GM12878 (cell line): ENCODE data around the gene SWI5. TPM values are rescaled to one million over a fixed set of nuclear protein-coding genes. Genes with fewer than 3 reads are reported as not detected.

Source experiments
- ATAC-seq: fragments of 200-7000 bp; cut with Tn5 transposase; 3 replicates; pipeline ENCODE4 v1.9.1; 2020; ENCODE audit warnings: mild to moderate bottlenecking, moderate library complexity
- BruUV-seq: library from RNA; stranded (reverse); fragments of 400-500 nt; replicated peaks from 2 replicates; lab custom pipeline; 2021; lab: Mats Ljungman, UMichigan
- CTCF ChIA-PET: fragments of 300-600 bp; sonication (Branson Sonifier 250); formaldehyde crosslinking; extraction: SDS; loops from one replicate; lab custom pipeline; 2021; ENCODE audit warnings: inconsistent platforms; lab: Yijun Ruan, JAX
- POLR2A ChIA-PET: fragments of 350-600 bp; formaldehyde crosslinking; extraction: SDS; loops from one replicate; lab custom pipeline; 2021; ENCODE audit warnings: inconsistent platforms; lab: Charles Lee
- RAD21 ChIA-PET: fragments of 300-600 bp; sonication (Branson Sonifier 250); formaldehyde crosslinking; loops from one replicate; lab custom pipeline; 2023; ENCODE audit warnings: antibody characterized with exemption; ENCODE audit not compliant: unreplicated experiment; lab: Charles Lee
- SMC1A ChIA-PET: fragments of 300-600 bp; sonication (Branson Sonifier 250); formaldehyde crosslinking; loops from one replicate; lab custom pipeline; 2023; ENCODE audit not compliant: unreplicated experiment, uncharacterized antibody; lab: Charles Lee
- DNase-seq: peaks from one replicate; pipeline ENCODE4 v3.0.0-alpha.2; 2011; ENCODE audit warnings: low read depth, low spot score
- FAIRE-seq: peaks from 3 replicates; lab custom pipeline; 2011; peaks lifted over from hg19 to GRCh38; lab: Jason Lieb, UNC
- H2AFZ ChIP-seq: 2 replicates; pipeline ENCODE4 v1.6.0; 2011; ENCODE audit warnings: low read depth, low read length, control low read depth; ENCODE audit not compliant: control insufficient read depth
- H3K27ac ChIP-seq: 2 replicates; pipeline ENCODE4 v1.5.1; 2011; ENCODE audit warnings: control low read depth; ENCODE audit not compliant: control insufficient read depth, insufficient read depth
- H3K27me3 ChIP-seq, 2 experiments: replicated peaks in 1 of 2; 2 replicates each; pipeline versions ENCODE4 v1.6.0 to v1.6.1; 2011; ENCODE audit warnings: low read length in 1 of 2; ENCODE audit not compliant: control insufficient read depth in 2 of 2, insufficient read depth in 2 of 2
- H3K36me3 ChIP-seq, 2 experiments: 2 replicates each; pipeline ENCODE4 v1.5.1; 2011; ENCODE audit warnings: low read length in 1 of 2; ENCODE audit not compliant: control insufficient read depth in 2 of 2, insufficient read depth in 2 of 2
- H3K4me1 ChIP-seq: 2 replicates; pipeline ENCODE4 v1.6.1; 2011; ENCODE audit warnings: mild to moderate bottlenecking, low read length, moderate library complexity, mixed read lengths; ENCODE audit not compliant: control insufficient read depth, insufficient read depth
- H3K4me2 ChIP-seq: 2 replicates; pipeline ENCODE4 v1.6.0; 2011; ENCODE audit warnings: control low read depth; ENCODE audit not compliant: control insufficient read depth, insufficient read depth
- H3K4me3 ChIP-seq: fragments of 200-600 bp; sonication (generic); 2 replicates; pipeline ENCODE4 v1.5.1; 2016
- H3K79me2 ChIP-seq: 2 replicates; pipeline ENCODE4 v1.6.0; 2011; ENCODE audit warnings: low read length; ENCODE audit not compliant: control insufficient read depth, insufficient read depth
- H3K9ac ChIP-seq: 2 replicates; pipeline ENCODE4 v1.8.0; 2011; ENCODE audit warnings: low read length, control low read depth, mixed read lengths; ENCODE audit not compliant: control insufficient read depth, insufficient read depth
- H3K9me3 ChIP-seq: replicated peaks from 3 replicates; pipeline ENCODE4 v1.5.1; 2011; ENCODE audit warnings: mild to moderate bottlenecking, low read length; ENCODE audit not compliant: control insufficient read depth, insufficient read depth
- H4K20me1 ChIP-seq: 2 replicates; pipeline ENCODE4 v1.6.0; 2011; ENCODE audit not compliant: control insufficient read depth, insufficient read depth
- ATF2 ChIP-seq: IDR thresholded peaks from 2 replicates; pipeline ENCODE4 v1.6.1; 2012; ENCODE audit warnings: low read length, inconsistent platforms
- BCLAF1 ChIP-seq: fragments of 450-650 bp; IDR thresholded peaks from 2 replicates; pipeline ENCODE4 v1.6.1; 2017; ENCODE audit warnings: antibody characterized with exemption, mild to moderate bottlenecking, moderate library complexity
- ESRRA ChIP-seq: IDR thresholded peaks from 2 replicates; pipeline ENCODE4 v1.6.1; 2012; ENCODE audit warnings: mild to moderate bottlenecking, low read length, improper control_type of control experiment
- GATAD2B ChIP-seq: fragments of 450-650 bp; conservative IDR thresholded peaks from 2 replicates; pipeline ENCODE4 v1.6.1; 2017; ENCODE audit warnings: low read depth, mild to moderate bottlenecking, moderate library complexity
- HSF1 ChIP-seq: fragments of 150-350 bp; IDR thresholded peaks from 2 replicates; pipeline ENCODE4 v1.6.1; 2014; ENCODE audit warnings: mild to moderate bottlenecking, low read depth, low read length
- MEF2B ChIP-seq: fragments of 450-650 bp; IDR thresholded peaks from 2 replicates; pipeline ENCODE4 v1.6.1; 2018; ENCODE audit warnings: mild to moderate bottlenecking, moderate library complexity; ENCODE audit not compliant: partially characterized antibody, poor library complexity, severe bottlenecking
- NFIC ChIP-seq: IDR thresholded peaks from 2 replicates; pipeline ENCODE4 v1.6.1; 2012; ENCODE audit warnings: low read depth, mild to moderate bottlenecking, inconsistent platforms, low read length, moderate library complexity
- NFXL1 ChIP-seq: fragments of 450-650 bp; IDR thresholded peaks from 2 replicates; pipeline ENCODE4 v1.6.1; 2017; ENCODE audit warnings: antibody characterized with exemption, mild to moderate bottlenecking, borderline replicate concordance
- NKRF ChIP-seq: fragments of 450-650 bp; conservative IDR thresholded peaks from 2 replicates; pipeline ENCODE4 v1.6.1; 2017; ENCODE audit warnings: mild to moderate bottlenecking, moderate library complexity
- PBX3 ChIP-seq: IDR thresholded peaks from 2 replicates; pipeline ENCODE4 v1.6.1; 2011; ENCODE audit warnings: mild to moderate bottlenecking, low read depth, low read length, moderate library complexity; ENCODE audit not compliant: insufficient replicate concordance
- ZBTB33 ChIP-seq: fragments of 450-650 bp; IDR thresholded peaks from 2 replicates; pipeline ENCODE4 v1.6.1; 2017; ENCODE audit warnings: mild to moderate bottlenecking
- WGBS: methylation state at CpG from one replicate; pipeline ENCODE4 v1.1.6; 2016; ENCODE audit warnings: low lambda C conversion rate; ENCODE audit not compliant: insufficient replicate concordance, insufficient coverage; ENCODE audit errors: missing lambda C conversion rate; 5-methylcytosine and 5-hydroxymethylcytosine counted together
- in situ Hi-C: fragments of 300-500 bp; cut with MboI; formaldehyde crosslinking; loops from 9 replicates; pipeline ENCODE4 v1.14.3; 2018; ENCODE audit warnings: mixed read lengths
- intact Hi-C: fragments of 100-400 bp; cut with micrococcal nuclease; formaldehyde crosslinking; loops from one replicate; pipeline ENCODE4 v1.14.2; 2022; ENCODE audit not compliant: unreplicated experiment
- polyA plus RNA-seq, 11 experiments: library from polyadenylated mRNA; depleted of rRNA in 4 of 11; unstranded in 6 of 11; stranded (reverse) in 5 of 11; fragments of >200 nt; fragmentation: Nextera tagmentation in 4 of 11; fragmentation: Illumina TruSeq in 1 of 11; extraction: Ambion mirVana in 4 of 11; extraction: Trizol in 1 of 11; gene quantifications; 1 replicate in 1 of 11; 2 replicates in 10 of 11; pipeline versions ENCODE4 v1.2.1 to v1.2.3, GENCODE V29; 2011 to 2016; ENCODE audit warnings: inconsistent platforms in 2 of 11, missing spikeins in 2 of 11, low read depth in 1 of 11
- total RNA-seq, 4 experiments: library from RNA; depleted of rRNA in 3 of 4; stranded (reverse); fragments of >200 nt in 3 of 4; fragmentation: Illumina TruSeq in 1 of 4; extraction: Trizol in 1 of 4; gene quantifications; 2 replicates each; pipeline versions ENCODE4 v1.2.1 to v1.2.3, GENCODE V29; 2013 to 2021

SWI5 gene
- total and polyA plus RNA-seq, 10 of the 15 experiments (the other 5 are each of a cell fraction or from before 2014, with no cell fraction given), result 13.3 to 36.2 (median 18.1) TPM

GRCh38 chr9:128288273-128289004, 12.4 kb downstream of the SWI5 start:
- H2AFZ ChIP-seq, result no peak overlapping the region
- no TSS peak for BruUV-seq
- POLR2A ChIA-PET, result no interaction called here
- H3K36me3 ChIP-seq, result no peaks in the 10 kb centered on the region
- RAD21 ChIA-PET, result no interaction called here
- no peaks in the 10 kb centered on the region for H4K20me1 ChIP-seq
- in situ Hi-C loops, result no loop called here
- no peak overlapping the region for H3K4me3 ChIP-seq
- FAIRE-seq (no peak), DNase-seq (no peak), ATAC-seq (no peak)
- H3K27me3 ChIP-seq, result no peaks in the 10 kb centered on the region; a peak in 1 of 4 replicates
- H3K4me1 ChIP-seq, result no peaks in the 10 kb centered on the region
- CTCF ChIA-PET, result interaction anchor here (0.7 kb wide), 1 partner anchor 53 kb away, joined by 3 read pairs; no protein-coding TSS in a partner anchor
- H3K4me2 ChIP-seq, result no peak overlapping the region
- H3K27ac ChIP-seq, result no peak overlapping the region
- 81% methylated on average over 11 of the region's 11 CpGs for WGBS
- H3K79me2 ChIP-seq, result no peaks in the 10 kb centered on the region
- no peaks in the 10 kb centered on the region for H3K9me3 ChIP-seq
- intact Hi-C loops, result no loop called here
- no peak overlapping the region for H3K9ac ChIP-seq
- SMC1A ChIA-PET, result interaction anchor here (1.0 kb wide), 1 partner anchor 74 kb away, joined by 3 read pairs; no protein-coding TSS in a partner anchor
- no peak for TF ChIP-seq NFXL1
- no peak for TF ChIP-seq NFIC
- no peak for TF ChIP-seq ESRRA
- no peak for TF ChIP-seq ATF2
- TF ChIP-seq NKRF, result no peak
- TF ChIP-seq PBX3, result no peak
- TF ChIP-seq ZBTB33, result no peak
- TF ChIP-seq HSF1, result no peak
- TF ChIP-seq GATAD2B, result no peak
- TF ChIP-seq MEF2B, result no peak
- TF ChIP-seq BCLAF1, result no peak
